Activated T-cell treated with anti-CD3 and anti-CD28 coated beads for 24 hours (primary cell): Measurements from ENCODE around the gene EXTL1.

Source experiments
- DNase-seq: peaks from one replicate; pipeline ENCODE4 v3.0.0-alpha.2; 2020; ENCODE audit warnings: low read depth

The EXTL1 gene

GRCh38 chr1:26025060-26025459, 3.5 kb downstream of the EXTL1 start:
- DNase-seq = no peak

DNA sequence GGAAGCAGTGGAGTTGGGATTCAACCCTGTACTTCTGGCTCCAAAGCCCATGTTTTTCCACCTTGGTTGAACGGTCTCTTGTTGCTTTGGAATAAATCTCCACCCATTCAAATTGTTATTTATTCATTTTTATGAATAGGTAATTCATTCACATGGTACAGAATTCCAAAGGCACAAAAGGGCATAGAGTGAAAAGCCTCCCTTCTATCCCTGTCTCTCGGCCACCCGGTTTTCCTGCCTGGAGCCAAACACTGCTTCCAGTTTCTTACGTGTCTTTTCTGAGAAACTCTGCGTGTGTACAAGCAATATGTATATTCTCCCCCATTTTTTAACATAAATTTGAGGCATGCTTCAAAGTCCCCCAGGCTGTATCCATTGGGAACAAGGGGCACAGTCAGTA, 3.9 kb downstream of the EXTL1 start:
- no peak for DNase-seq

DNA sequence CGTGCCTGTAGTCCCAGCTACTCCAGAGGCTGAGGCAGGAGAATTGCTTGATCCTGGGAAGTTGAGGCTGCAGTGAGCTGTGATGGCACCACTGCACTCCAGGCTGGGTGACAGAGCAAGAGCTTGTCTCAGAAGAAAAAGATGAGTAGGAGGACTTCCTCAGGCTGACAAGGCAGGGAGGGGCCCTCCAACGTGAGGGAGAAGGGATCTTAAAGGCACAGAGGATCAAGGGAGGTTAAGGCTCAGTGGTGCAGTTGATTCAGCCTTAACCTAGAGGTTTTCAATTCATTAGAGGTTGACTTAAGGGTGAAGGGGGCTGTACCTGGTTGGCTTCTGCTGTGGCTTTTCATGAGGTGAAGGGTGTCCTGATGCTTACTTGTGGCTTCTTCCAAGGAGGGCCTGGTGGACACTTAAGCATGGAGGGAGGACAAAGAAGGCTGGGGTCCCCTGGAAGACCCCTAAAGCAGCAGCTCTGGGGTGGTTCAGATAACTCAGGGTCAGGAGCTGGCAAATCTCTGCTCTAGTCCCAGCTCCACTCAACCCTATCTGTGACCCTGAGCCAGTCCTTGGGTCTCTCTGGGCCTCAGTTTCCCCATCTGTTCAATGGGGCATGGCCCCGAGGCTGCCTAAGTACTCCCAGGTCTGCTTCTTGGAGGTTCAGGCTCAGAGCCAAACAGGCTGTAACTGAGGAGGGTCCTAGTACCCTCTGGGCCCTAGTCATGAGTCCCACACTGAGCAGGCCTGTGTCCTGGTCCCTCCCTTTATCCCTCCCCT, 6.3 kb downstream of the EXTL1 start:
- DNase-seq = no peak

- DNase-seq = no peak
These were observed 7.0 kb downstream of the EXTL1 start for GRCh38 chr1:26028490-26028980.

DNA sequence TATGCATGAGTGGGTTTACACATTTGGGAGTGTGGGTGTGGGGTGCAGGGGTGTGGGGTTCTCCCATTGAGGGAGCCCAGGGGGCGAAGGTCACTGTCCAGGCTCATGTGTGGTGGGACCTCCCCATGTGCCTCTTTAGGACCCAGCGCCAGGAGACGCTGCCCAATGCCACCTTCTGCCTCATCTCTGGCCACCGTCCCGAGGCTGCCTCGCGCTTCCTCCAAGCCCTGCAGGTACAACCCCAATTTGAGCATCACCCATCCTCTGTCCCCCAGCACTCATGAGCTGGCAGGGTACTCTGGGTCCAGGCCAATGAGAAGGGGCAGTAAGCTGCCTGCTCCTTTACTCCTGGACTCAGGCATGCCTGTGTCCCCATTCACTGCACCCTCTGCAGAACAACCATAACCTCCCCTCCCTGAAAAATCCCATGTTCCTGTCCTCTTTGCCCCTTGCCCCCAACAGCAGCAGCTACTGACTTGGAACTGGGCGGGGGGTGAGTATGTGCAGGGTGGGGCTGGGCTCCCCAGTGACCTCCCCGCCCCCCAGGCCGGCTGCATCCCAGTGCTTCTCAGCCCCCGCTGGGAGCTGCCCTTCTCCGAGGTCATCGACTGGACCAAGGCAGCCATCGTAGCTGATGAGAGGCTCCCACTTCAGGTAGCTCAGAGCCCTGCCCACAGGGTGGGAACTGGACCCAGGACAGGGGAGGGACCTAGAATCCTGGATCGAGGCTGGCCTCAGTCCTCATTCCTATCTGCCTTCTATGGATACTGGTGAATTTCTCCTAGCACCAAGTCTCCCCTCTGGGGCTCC, 7.7 kb downstream of the EXTL1 start:
- no peak for DNase-seq

GRCh38 chr1:26029864-26030481, 8.4 kb downstream of the EXTL1 start:
- DNase-seq = no peak

- no peak for DNase-seq
These were observed 9.6 kb downstream of the EXTL1 start for GRCh38 chr1:26031196-26031595.

GRCh38 chr1:26031611-26032220, 10.1 kb downstream of the EXTL1 start:
- DNase-seq = no peak

GRCh38 chr1:26032656-26033357, 11.2 kb downstream of the EXTL1 start:
- no peak for DNase-seq

- no peak for DNase-seq
These were observed 13.1 kb downstream of the EXTL1 start for GRCh38 chr1:26034504-26035202.

- DNase-seq = peak; percentile 88
These were observed 13.8 kb downstream of the EXTL1 start for GRCh38 chr1:26035203-26035958.

GRCh38 chr1:26035959-26036755, 14.6 kb downstream of the EXTL1 start:
- peak; percentile 68 for DNase-seq

GRCh38 chr1:26036756-26037281, 15.2 kb downstream of the EXTL1 start:
- no peak for DNase-seq

- no peak for DNase-seq
These were observed 16.3 kb downstream of the EXTL1 start for GRCh38 chr1:26037904-26038303.

DNA sequence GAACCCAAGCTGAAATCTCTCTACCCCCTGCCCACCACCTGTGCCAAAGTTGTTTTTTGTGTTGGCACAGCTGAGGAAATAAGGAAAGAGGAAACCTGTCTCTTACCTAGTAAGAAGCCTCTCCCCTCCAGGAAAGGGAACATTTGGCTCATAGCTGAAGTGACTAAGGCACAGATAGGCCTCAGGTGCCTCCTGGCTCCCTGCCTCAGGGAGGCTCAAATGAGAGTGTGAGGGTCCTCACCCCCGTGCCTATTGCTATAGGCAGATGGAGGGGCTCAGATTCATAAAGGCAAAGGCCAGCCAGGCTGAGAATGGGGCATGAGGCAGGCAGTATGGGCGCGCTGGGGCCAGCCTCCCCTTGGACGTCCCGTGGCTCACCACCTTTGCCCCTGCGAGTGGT, 16.9 kb downstream of the EXTL1 start:
- no peak for DNase-seq

- no peak for DNase-seq
These were observed 17.3 kb downstream of the EXTL1 start for GRCh38 chr1:26038904-26039303.

- no peak for DNase-seq
These were observed 19.8 kb downstream of the EXTL1 start for GRCh38 chr1:26041401-26041800.

- no peak for DNase-seq
These were observed 20.4 kb downstream of the EXTL1 start for GRCh38 chr1:26041978-26042377.

DNA sequence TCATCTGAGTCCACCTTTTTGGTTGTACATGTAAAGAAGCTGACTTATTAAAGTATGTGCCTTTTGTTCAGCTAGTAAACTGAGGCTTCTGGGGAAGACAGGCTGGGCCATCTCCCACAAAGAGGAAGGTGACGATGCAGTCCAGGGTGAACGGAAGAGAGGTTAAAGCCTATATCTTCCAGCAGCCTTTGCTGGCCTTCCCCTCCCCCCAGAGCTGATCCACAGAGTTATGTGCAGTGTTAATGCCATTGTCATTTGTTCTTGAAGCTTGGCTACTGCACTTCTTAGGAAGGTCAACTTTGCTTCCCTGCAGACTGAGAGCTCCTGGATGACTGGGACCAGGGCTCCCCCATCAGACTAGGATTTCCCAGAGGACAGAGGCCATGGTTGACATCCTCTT, 22.2 kb downstream of the EXTL1 start:
- DNase-seq = no peak
